Liver (tissue), 2 donors: Measurements from ENCODE around the gene FRS2.

ENCODE experiments used
- FOXA1 ChIP-seq: IDR thresholded peaks from 2 replicates; pipeline ENCODE4 v1.6.1; 2016; ENCODE audit warnings: antibody characterized with exemption
- REST ChIP-seq: IDR thresholded peaks from 2 replicates; pipeline ENCODE4 v1.6.1; 2016; ENCODE audit warnings: antibody characterized with exemption, mild to moderate bottlenecking
- TF ChIP-seq, protein P1 (sequence below): fragments of 150-350 bp; IDR thresholded peaks from 2 replicates; pipeline ENCODE4 v1.5.1; 2017; ENCODE audit warnings: improper control_type of control experiment, low read depth, low read length; ENCODE audit not compliant: missing input control
- donor health status: healthy.

DNA sequence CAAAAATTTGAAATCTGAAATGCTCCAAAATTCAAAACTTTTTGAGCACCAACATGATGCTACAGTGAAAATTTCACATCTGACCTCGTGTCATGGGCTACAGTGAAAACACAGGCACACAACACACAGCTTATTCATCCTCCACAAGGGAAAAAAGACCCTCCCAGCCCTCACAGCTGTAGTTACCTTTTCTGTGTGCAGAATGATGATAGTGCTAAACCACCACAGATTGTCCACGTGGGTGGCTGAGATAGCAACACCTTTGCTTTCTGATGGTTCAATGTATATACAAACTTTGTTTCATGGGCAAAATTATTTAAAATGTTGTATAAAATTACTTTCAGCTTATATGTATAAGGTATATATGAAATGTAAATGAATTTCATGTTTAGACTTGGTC is 46.8 kb downstream of the FRS2 start:
- TF ChIP-seq FOXA1 (no peak), REST (no peak)
- TF ChIP-seq, protein P1, sequence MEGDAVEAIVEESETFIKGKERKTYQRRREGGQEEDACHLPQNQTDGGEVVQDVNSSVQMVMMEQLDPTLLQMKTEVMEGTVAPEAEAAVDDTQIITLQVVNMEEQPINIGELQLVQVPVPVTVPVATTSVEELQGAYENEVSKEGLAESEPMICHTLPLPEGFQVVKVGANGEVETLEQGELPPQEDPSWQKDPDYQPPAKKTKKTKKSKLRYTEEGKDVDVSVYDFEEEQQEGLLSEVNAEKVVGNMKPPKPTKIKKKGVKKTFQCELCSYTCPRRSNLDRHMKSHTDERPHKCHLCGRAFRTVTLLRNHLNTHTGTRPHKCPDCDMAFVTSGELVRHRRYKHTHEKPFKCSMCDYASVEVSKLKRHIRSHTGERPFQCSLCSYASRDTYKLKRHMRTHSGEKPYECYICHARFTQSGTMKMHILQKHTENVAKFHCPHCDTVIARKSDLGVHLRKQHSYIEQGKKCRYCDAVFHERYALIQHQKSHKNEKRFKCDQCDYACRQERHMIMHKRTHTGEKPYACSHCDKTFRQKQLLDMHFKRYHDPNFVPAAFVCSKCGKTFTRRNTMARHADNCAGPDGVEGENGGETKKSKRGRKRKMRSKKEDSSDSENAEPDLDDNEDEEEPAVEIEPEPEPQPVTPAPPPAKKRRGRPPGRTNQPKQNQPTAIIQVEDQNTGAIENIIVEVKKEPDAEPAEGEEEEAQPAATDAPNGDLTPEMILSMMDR: no peak
